OCI-LY1 (cell line): ENCODE results near the gene CAVIN1.
"Not testable (repeated sequence)": the region's sequence is repeated elsewhere in the genome, so short reads cannot be mapped to it uniquely, and the experiment has no call there.

Experiments
- H2AFZ ChIP-seq: fragments of 200-600 bp; sonication (generic), shearing (Covaris generic); 2 replicates; pipeline ENCODE4 v1.6.0; 2014; ENCODE audit warnings: antibody characterized with exemption, mild to moderate bottlenecking, low read length
- H3F3A ChIP-seq: fragments of 200-600 bp; sonication (generic), shearing (Covaris generic); 2 replicates; pipeline ENCODE4 v1.6.0; 2014; ENCODE audit warnings: mild to moderate bottlenecking, antibody characterized with exemption, low read length, moderate library complexity; ENCODE audit not compliant: insufficient read depth
- H3K27ac ChIP-seq: fragments of 200-600 bp; sonication (generic); 2 replicates; pipeline ENCODE4 v1.5.1; 2014; ENCODE audit warnings: low read length, mixed run types, mild to moderate bottlenecking, low read depth; ENCODE audit not compliant: poor library complexity, severe bottlenecking
- H3K27me3 ChIP-seq: fragments of 200-600 bp; sonication (generic); 2 replicates; pipeline ENCODE4 v1.6.0; 2014; ENCODE audit warnings: antibody characterized with exemption, mild to moderate bottlenecking, low read length, moderate library complexity; ENCODE audit not compliant: insufficient read depth
- H3K36me3 ChIP-seq: fragments of 200-600 bp; sonication (generic); 2 replicates; pipeline ENCODE4 v1.6.1; 2014; ENCODE audit warnings: mild to moderate bottlenecking, antibody characterized with exemption, low read length, moderate library complexity, mixed read lengths; ENCODE audit not compliant: insufficient read depth
- H3K4me1 ChIP-seq: fragments of 200-600 bp; sonication (generic); 2 replicates; pipeline ENCODE4 v1.5.1; 2014; ENCODE audit warnings: mild to moderate bottlenecking, low read length, moderate library complexity; ENCODE audit not compliant: insufficient read depth, severe bottlenecking
- H3K4me2 ChIP-seq: fragments of 200-600 bp; sonication (generic), shearing (Covaris generic); 2 replicates; pipeline ENCODE4 v1.6.1; 2014; ENCODE audit warnings: low read length
- H3K4me3 ChIP-seq: fragments of 200-600 bp; sonication (generic); 2 replicates; pipeline ENCODE4 v1.5.1; 2014; ENCODE audit warnings: low read length, low read depth, mild to moderate bottlenecking, mixed read lengths; ENCODE audit not compliant: poor library complexity, severe bottlenecking
- H3K79me2 ChIP-seq: fragments of 200-600 bp; shearing (Covaris generic); 2 replicates; pipeline ENCODE4 v1.6.1; 2016; ENCODE audit warnings: mixed run types, low read length, mixed read lengths; ENCODE audit not compliant: insufficient read depth
- H3K9ac ChIP-seq: fragments of 200-600 bp; sonication (generic), shearing (Covaris generic); 2 replicates; pipeline ENCODE4 v1.6.1; 2014; ENCODE audit warnings: mild to moderate bottlenecking, low read length, mixed read lengths
- H3K9me2 ChIP-seq: fragments of 200-600 bp; sonication (generic), shearing (Covaris generic); 2 replicates; pipeline ENCODE4 v1.6.1; 2014; ENCODE audit warnings: low read depth, mild to moderate bottlenecking, low read length, mixed read lengths
- H3K9me3 ChIP-seq: fragments of 200-600 bp; shearing (Covaris generic); 2 replicates; pipeline ENCODE4 v1.6.1; 2014; ENCODE audit warnings: low read length, mixed read lengths
- H4K20me1 ChIP-seq: fragments of 200-600 bp; sonication (generic), shearing (Covaris generic); 2 replicates; pipeline ENCODE4 v1.6.0; 2016; ENCODE audit warnings: mild to moderate bottlenecking, low read length; ENCODE audit not compliant: insufficient read depth
- CTCF ChIP-seq: fragments of 200-600 bp; sonication (generic), shearing (Covaris generic); IDR thresholded peaks from 2 replicates; pipeline ENCODE4 v1.5.1; 2017; ENCODE audit warnings: mild to moderate bottlenecking, antibody characterized with exemption, low read length, moderate library complexity, mixed read lengths
- EZH2 ChIP-seq: fragments of 200-600 bp; sonication (generic), shearing (Covaris generic); IDR thresholded peaks from 2 replicates; pipeline ENCODE4 v1.8.0; 2017; ENCODE audit warnings: borderline replicate concordance, mixed run types, mild to moderate bottlenecking, antibody characterized with exemption, low read length, moderate library complexity, mixed read lengths

CAVIN1 gene

DNA sequence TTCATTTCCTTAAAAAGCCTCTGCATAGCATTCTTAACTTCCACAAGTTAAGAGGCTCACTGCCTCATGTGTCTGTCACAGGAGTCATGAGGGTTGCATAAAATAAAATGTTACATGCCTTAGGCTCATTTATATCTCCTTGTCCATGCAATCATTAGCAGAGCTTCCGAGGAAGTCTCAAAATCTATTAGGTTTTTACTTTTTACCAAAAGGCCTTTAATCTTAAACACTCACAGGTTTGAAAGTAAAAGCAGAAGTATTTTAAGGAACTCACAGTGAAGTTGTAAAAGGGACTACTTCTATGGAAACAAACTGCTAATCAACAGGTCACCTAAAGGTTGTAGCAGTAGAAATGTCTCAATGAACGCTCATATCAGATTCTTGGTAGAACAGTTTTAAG, 30.4 kb upstream of the CAVIN1 start:
- no peaks in the 10 kb centered on the region for H4K20me1 ChIP-seq
- no peak overlapping the region for H3K27ac ChIP-seq
- H3K4me2 ChIP-seq, result no peak overlapping the region

GRCh38 chr17:42451270-42451669, 28.2 kb upstream of the CAVIN1 start:
- H3K27ac ChIP-seq, H4K20me1 ChIP-seq, H3F3A ChIP-seq, H3K4me3 ChIP-seq, H3K79me2 ChIP-seq, H3K4me1 ChIP-seq, H3K27me3 ChIP-seq, H2AFZ ChIP-seq, H3K9me3 ChIP-seq, H3K4me2 ChIP-seq, H3K9ac ChIP-seq, H3K36me3 ChIP-seq, H3K9me2 ChIP-seq: not testable (repeated sequence)

More for the DNA sequence above, 30.4 kb upstream of the CAVIN1 start:
- Histone ChIP-seq H3K36me3 (no peaks in the 10 kb centered on the region; the same call in 1 of the 2 replicates), H3F3A (no peaks in the 10 kb centered on the region), H3K9me2 (no peaks in the 10 kb centered on the region), H3K9ac (no peak overlapping the region), H3K4me3 (no peak overlapping the region), H2AFZ (no peak overlapping the region), H3K4me1 (peaks cover 22% of the 10 kb centered on the region), H3K9me3 (no peaks in the 10 kb centered on the region), H3K79me2 (no peaks in the 10 kb centered on the region), H3K27me3 (0 out of 2 replicates have a peak, but pooled peaks cover 9% of the 10 kb centered on the region)
- TF ChIP-seq EZH2 (no peak), CTCF (no peak)

DNA sequence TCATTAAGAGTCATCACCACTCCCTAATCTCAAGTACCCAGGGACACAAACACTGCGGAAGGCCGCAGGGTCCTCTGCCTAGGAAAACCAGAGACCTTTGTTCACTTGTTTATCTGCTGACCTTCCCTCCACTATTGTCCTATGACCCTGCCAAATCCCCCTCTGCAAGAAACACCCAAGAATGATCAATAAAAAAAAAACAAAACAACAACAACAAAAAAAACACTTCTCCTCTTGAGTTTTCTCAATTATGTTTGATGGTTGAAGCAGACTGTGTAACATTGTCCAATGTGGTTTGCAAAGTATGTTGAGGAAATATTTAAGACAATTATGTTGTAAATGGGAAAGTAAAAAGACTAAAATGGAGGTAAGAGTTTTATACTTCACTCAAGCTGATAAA, 26.8 kb upstream of the CAVIN1 start:
- H2AFZ ChIP-seq, H3F3A ChIP-seq, H3K9me3 ChIP-seq, H3K4me1 ChIP-seq, H3K4me2 ChIP-seq, H3K27me3 ChIP-seq, H4K20me1 ChIP-seq, H3K79me2 ChIP-seq, H3K4me3 ChIP-seq, H3K9me2 ChIP-seq, H3K36me3 ChIP-seq, H3K27ac ChIP-seq, H3K9ac ChIP-seq: not testable (repeated sequence)

DNA sequence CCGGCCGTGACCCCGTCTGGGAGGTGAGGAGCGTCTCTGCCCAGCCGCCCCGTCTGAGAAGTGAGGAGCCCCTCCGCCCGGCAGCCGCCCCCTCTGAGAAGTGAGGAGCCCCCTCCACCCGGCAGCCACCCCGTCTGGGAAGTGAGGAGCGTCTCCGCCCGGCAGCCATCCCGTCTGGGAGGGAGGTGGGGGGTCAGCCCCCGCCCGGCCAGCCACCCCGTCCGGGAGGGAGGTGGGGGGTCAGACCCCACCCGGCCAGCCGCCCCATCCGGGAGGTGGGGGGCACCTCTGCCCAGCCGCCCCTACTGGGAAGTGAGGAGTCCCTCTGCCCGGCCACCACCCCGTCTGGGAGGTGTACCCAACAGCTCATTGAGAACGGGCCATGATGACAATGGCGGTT, 26.1 kb upstream of the CAVIN1 start:
- not testable (repeated sequence) for H3K27ac ChIP-seq, H3K27me3 ChIP-seq, H3K4me2 ChIP-seq, H3K4me1 ChIP-seq, H2AFZ ChIP-seq, H3K79me2 ChIP-seq, H3K4me3 ChIP-seq, H4K20me1 ChIP-seq, H3F3A ChIP-seq, H3K9me2 ChIP-seq, H3K36me3 ChIP-seq, H3K9me3 ChIP-seq, H3K9ac ChIP-seq

- no peaks in the 10 kb centered on the region for H3K9me3 ChIP-seq
- H3K9me2 ChIP-seq, result no peaks in the 10 kb centered on the region
- H4K20me1 ChIP-seq, result no peaks in the 10 kb centered on the region
- no peak overlapping the region for H3K4me2 ChIP-seq
- no peaks in the 10 kb centered on the region for H3K36me3 ChIP-seq
- H3K4me1 ChIP-seq, result peaks cover 5% of the 10 kb centered on the region
- no peak overlapping the region for H3K9ac ChIP-seq
- no peaks in the 10 kb centered on the region for H3F3A ChIP-seq
- no peaks in the 10 kb centered on the region for H3K79me2 ChIP-seq
- TF ChIP-seq CTCF (no peak), EZH2 (no peak)
- no peaks in the 10 kb centered on the region; the same call in 1 of the 2 replicates for H3K27me3 ChIP-seq
- no peak overlapping the region for H3K27ac ChIP-seq
- no peak overlapping the region for H2AFZ ChIP-seq
- no peak overlapping the region for H3K4me3 ChIP-seq
Observed at GRCh38 chr17:42442196-42442565, 19.1 kb upstream of the CAVIN1 start.
